Measurements from ENCODE around the gene CCM2. TPM values are rescaled to one million over a fixed set of nuclear protein-coding genes. Genes with fewer than 3 reads are reported as not detected.

Gene CCM2
- total and polyA plus RNA-seq, 2 experiments from 2014 or later = 24.9 to 40.1 TPM

GRCh38 chr7:45105588-45106188 is 105.7 kb downstream of the CCM2 start (continued):
- no peak for TF ChIP-seq REST (IDR thresholded peaks at IDR 0.05; ENCODE audit: unreplicated experiment)
- TF ChIP-seq ETS1 (IDR thresholded peaks at IDR 0.05) = no peak
- TF ChIP-seq CREB1 (CRISPR knock-in tag; IDR thresholded peaks at IDR 0.05; ENCODE audit: low read depth) = no peak
- no peak for TF ChIP-seq CTCF (conservative IDR thresholded peaks at IDR 0.05; ENCODE audit: low read depth in 2 of 2)
- no peak for TF ChIP-seq ZNF331 (CRISPR knock-in tag; IDR thresholded peaks at IDR 0.05; ENCODE audit: low read depth)
- TF ChIP-seq ZNF114 (CRISPR knock-in tag; IDR thresholded peaks at IDR 0.05) = no peak
- TF ChIP-seq EZH2 (IDR thresholded peaks at IDR 0.05; ENCODE audit: low read depth, unreplicated experiment) = no peak
- no peak for TF ChIP-seq NANOG (IDR thresholded peaks at IDR 0.05; ENCODE audit: borderline replicate concordance)
- TF ChIP-seq JUNB (IDR thresholded peaks at IDR 0.05; ENCODE audit: unreplicated experiment) = no peak

GRCh38 chr7:45106820-45107219 is 106.8 kb downstream of the CCM2 start:
- 0 out of 2 replicates have a peak, but pooled peaks cover 10% of the 10 kb centered on the region for H3K4me1 ChIP-seq (ENCODE audit: insufficient read depth)
- peaks cover 16% of the 10 kb centered on the region for H3K27me3 Mint-ChIP-seq (ENCODE audit: insufficient read depth, low read depth, poor library complexity)
- no peaks in the 10 kb centered on the region; the same call in 2 of the 3 replicates for H3K9me3 Mint-ChIP-seq
- no peak overlapping the region for H3K4me3 ChIP-seq
- no peak overlapping the region for H3K27ac ChIP-seq (ENCODE audit: low read depth)
- peaks cover 54% of the 10 kb centered on the region for H3K79me2 ChIP-seq (replicated peaks; ENCODE audit: insufficient read depth)
- ATAC-seq (no peak), DNase-seq (ENCODE audit: low spot score) (no peak)
- H4K20me1 ChIP-seq (replicated peaks; ENCODE audit: insufficient read depth) = peaks cover 51% of the 10 kb centered on the region
- H3F3A ChIP-seq (replicated peaks; ENCODE audit: low read depth) = no peaks in the 10 kb centered on the region
- no peaks in the 10 kb centered on the region for H3K9me2 ChIP-seq (ENCODE audit: insufficient read depth)
- no peak overlapping the region for H3K4me2 ChIP-seq
- H2AFZ ChIP-seq = no peak overlapping the region
- H3K36me3 ChIP-seq (ENCODE audit: insufficient read depth) = peaks cover 62% of the 10 kb centered on the region
- no peak overlapping the region for H3K27ac Mint-ChIP-seq
- H3K27me3 ChIP-seq (ENCODE audit: insufficient read depth) = no peaks in the 10 kb centered on the region
- H3K36me3 Mint-ChIP-seq (ENCODE audit: low read depth) = peaks cover 78% of the 10 kb centered on the region
- H3K4me3 Mint-ChIP-seq = no peak overlapping the region
- H3K4me1 Mint-ChIP-seq = peaks cover 5% of the 10 kb centered on the region; the same call in 2 of the 3 replicates
- TF ChIP-seq CREB1 (CRISPR knock-in tag; IDR thresholded peaks at IDR 0.05; ENCODE audit: low read depth) (no peak), REST (IDR thresholded peaks at IDR 0.05; ENCODE audit: unreplicated experiment) (no peak), JUNB (IDR thresholded peaks at IDR 0.05; ENCODE audit: unreplicated experiment) (no peak), ETS1 (IDR thresholded peaks at IDR 0.05) (no peak), CTCF (conservative IDR thresholded peaks at IDR 0.05; ENCODE audit: low read depth in 2 of 2) (no peak)

Measured in GM23338 (cell line).